ENCODE data around the gene DNAI2. TPM values are rescaled to one million over a fixed set of nuclear protein-coding genes. Genes with fewer than 3 reads are reported as not detected.
A peak's percentile ranks its signal among the peaks of the same experiment; 100 is the strongest.
"Not testable (repeated sequence)": the region's sequence is repeated elsewhere in the genome, so short reads cannot be mapped to it uniquely, and the experiment has no call there.

Gene DNAI2
- total RNA-seq, 2 experiments from 2014 or later: 0.45 to 0.47 TPM

- no peaks in the 10 kb centered on the region for H3K36me3 Mint-ChIP-seq (ENCODE audit: low read depth)
- H3K27ac Mint-ChIP-seq: no peak overlapping the region
- ATAC-seq: no peak
- no peaks in the 10 kb centered on the region for H3K9me3 Mint-ChIP-seq
- ChIA-PET POLR2A (interaction anchor here (0.7 kb wide), 1 partner anchor 14 kb away, joined by 3 read pairs; no protein-coding TSS in a partner anchor), CTCF (interaction anchor here (0.6 to 1.1 kb wide), 2 partner anchors 12 to 41 kb away, joined by 3 to 4 read pairs; no protein-coding TSS in a partner anchor)
- H3K4me1 Mint-ChIP-seq (ENCODE audit: low read depth): peaks cover 13% of the 10 kb centered on the region
- no peak overlapping the region for H3K4me3 Mint-ChIP-seq
- peaks cover 5% of the 10 kb centered on the region for H3K27me3 Mint-ChIP-seq
- DNase-seq: no peak
- intact Hi-C loops (cut with micrococcal nuclease): no loop called here
- TF ChIP-seq CTCF (IDR thresholded peaks at IDR 0.05): no peak
These were observed 1.3 kb upstream of the DNAI2 start for GRCh38 chr17:74272731-74273201.

- ATAC-seq: peak; percentile 10
- H3K4me3 Mint-ChIP-seq: no peak overlapping the region
- ChIA-PET POLR2A (interaction anchor here (0.7 kb wide), 1 partner anchor 15 kb away, joined by 3 read pairs; no protein-coding TSS in a partner anchor), CTCF (interaction anchor here (0.8 to 1.7 kb wide), 5 partner anchors 10 to 93 kb away, joined by 3 to 4 read pairs (median 3); no protein-coding TSS in a partner anchor)
- peaks cover 16% of the 10 kb centered on the region for H3K4me1 Mint-ChIP-seq (ENCODE audit: low read depth)
- DNase-seq: no peak
- H3K27me3 Mint-ChIP-seq: peaks cover 4% of the 10 kb centered on the region
- no peaks in the 10 kb centered on the region for H3K9me3 Mint-ChIP-seq
- intact Hi-C loops (cut with micrococcal nuclease): no loop called here
- H3K27ac Mint-ChIP-seq: peak overlapping the region; percentile 38
- no peaks in the 10 kb centered on the region for H3K36me3 Mint-ChIP-seq (ENCODE audit: low read depth)
- TF ChIP-seq CTCF (IDR thresholded peaks at IDR 0.05): no peak
These were observed 791 bp downstream of the DNAI2 start for GRCh38 chr17:74274709-74275340.

- TF ChIP-seq CTCF (IDR thresholded peaks at IDR 0.05): no peak
- Mint-ChIP-seq H3K4me1 (ENCODE audit: low read depth) (peaks cover 25% of the 10 kb centered on the region), H3K4me3 (no peak overlapping the region), H3K27me3 (peaks cover 4% of the 10 kb centered on the region), H3K9me3 (no peaks in the 10 kb centered on the region), H3K36me3 (ENCODE audit: low read depth) (no peaks in the 10 kb centered on the region), H3K27ac (no peak overlapping the region)
- CTCF ChIA-PET: interaction anchor here (0.8 to 1.7 kb wide), 3 partner anchors 9 to 12 kb away, joined by 3 to 4 read pairs (median 3); no protein-coding TSS in a partner anchor
- DNase-seq (no peak), ATAC-seq (no peak)
- POLR2A ChIA-PET: interaction anchor here (1.1 kb wide), 1 partner anchor 72 kb away, joined by 3 read pairs; no protein-coding TSS in a partner anchor
- intact Hi-C loops (cut with micrococcal nuclease): no loop called here
These were observed 2.0 kb downstream of the DNAI2 start for GRCh38 chr17:74276051-74276476.

- H3K9me3 Mint-ChIP-seq: no peaks in the 10 kb centered on the region
- no peak for TF ChIP-seq CTCF (IDR thresholded peaks at IDR 0.05)
- ChIA-PET CTCF (interaction anchor here (1.5 kb wide), 1 partner anchor 10 kb away, joined by 3 read pairs; no protein-coding TSS in a partner anchor), POLR2A (interaction anchor here (1.1 kb wide), 1 partner anchor 72 kb away, joined by 3 read pairs; no protein-coding TSS in a partner anchor)
- intact Hi-C loops (cut with micrococcal nuclease): no loop called here
- H3K4me3 Mint-ChIP-seq: no peak overlapping the region
- H3K27ac Mint-ChIP-seq: no peak overlapping the region
- DNase-seq: no peak
- H3K27me3 Mint-ChIP-seq: peaks cover 4% of the 10 kb centered on the region
- no peaks in the 10 kb centered on the region for H3K36me3 Mint-ChIP-seq (ENCODE audit: low read depth)
- ATAC-seq: no peak
- peaks cover 27% of the 10 kb centered on the region for H3K4me1 Mint-ChIP-seq (ENCODE audit: low read depth)
These were observed 2.5 kb downstream of the DNAI2 start for GRCh38 chr17:74276541-74277009.

GRCh38 chr17:74277935-74278334 is 3.9 kb downstream of the DNAI2 start:
- no peaks in the 10 kb centered on the region for H3K9me3 Mint-ChIP-seq
- ChIA-PET POLR2A (interaction anchor here (1.1 kb wide), 1 partner anchor 23 kb away, joined by 3 read pairs; no protein-coding TSS in a partner anchor), CTCF (no interaction called here)
- DNase-seq: no peak
- H3K4me1 Mint-ChIP-seq (ENCODE audit: low read depth): peaks cover 36% of the 10 kb centered on the region
- no peak overlapping the region for H3K4me3 Mint-ChIP-seq
- H3K36me3 Mint-ChIP-seq (ENCODE audit: low read depth): no peaks in the 10 kb centered on the region
- ATAC-seq: no peak
- H3K27ac Mint-ChIP-seq: no peak overlapping the region
- H3K27me3 Mint-ChIP-seq: peaks cover 4% of the 10 kb centered on the region
- no peak for TF ChIP-seq CTCF (IDR thresholded peaks at IDR 0.05)
- intact Hi-C loops (cut with micrococcal nuclease): no loop called here

GRCh38 chr17:74279617-74280016 is 5.6 kb downstream of the DNAI2 start:
- not testable (repeated sequence) for H3K9me3 Mint-ChIP-seq; DNase-seq; ATAC-seq; H3K4me3 Mint-ChIP-seq; H3K36me3 Mint-ChIP-seq (ENCODE audit: low read depth); H3K27me3 Mint-ChIP-seq
- H3K27ac Mint-ChIP-seq: peak overlapping the region; percentile 85
- H3K4me1 Mint-ChIP-seq (ENCODE audit: low read depth): peaks cover 32% of the 10 kb centered on the region
- POLR2A ChIA-PET: interaction anchor here (0.6 kb wide), 1 partner anchor 138 kb away, joined by 3 read pairs; no protein-coding TSS in a partner anchor
- intact Hi-C loops (cut with micrococcal nuclease): loop anchor here (5.0 kb wide), 1 partner anchor 67 kb away; the partner anchor contains the start of gene TTYH2
- CTCF ChIA-PET: interaction anchor here (0.7 kb wide), 1 partner anchor 21 kb away, joined by 3 read pairs; no protein-coding TSS in a partner anchor
